NT2/D1 (cell line): ENCODE data around the gene TNFRSF14.

Experiments used
- SUZ12 ChIP-seq: IDR thresholded peaks from 2 replicates; pipeline ENCODE4 v1.6.1; 2011; ENCODE audit not compliant: insufficient read length, insufficient read depth; ENCODE audit errors: extremely low read depth
- YY1 ChIP-seq: IDR thresholded peaks from 2 replicates; pipeline ENCODE4 v1.6.1; 2011; ENCODE audit not compliant: insufficient read length, insufficient read depth
- ZNF274 ChIP-seq: IDR thresholded peaks from 2 replicates; pipeline ENCODE4 v1.6.1; 2011; ENCODE audit warnings: mild to moderate bottlenecking, low read depth, low read length

DNA sequence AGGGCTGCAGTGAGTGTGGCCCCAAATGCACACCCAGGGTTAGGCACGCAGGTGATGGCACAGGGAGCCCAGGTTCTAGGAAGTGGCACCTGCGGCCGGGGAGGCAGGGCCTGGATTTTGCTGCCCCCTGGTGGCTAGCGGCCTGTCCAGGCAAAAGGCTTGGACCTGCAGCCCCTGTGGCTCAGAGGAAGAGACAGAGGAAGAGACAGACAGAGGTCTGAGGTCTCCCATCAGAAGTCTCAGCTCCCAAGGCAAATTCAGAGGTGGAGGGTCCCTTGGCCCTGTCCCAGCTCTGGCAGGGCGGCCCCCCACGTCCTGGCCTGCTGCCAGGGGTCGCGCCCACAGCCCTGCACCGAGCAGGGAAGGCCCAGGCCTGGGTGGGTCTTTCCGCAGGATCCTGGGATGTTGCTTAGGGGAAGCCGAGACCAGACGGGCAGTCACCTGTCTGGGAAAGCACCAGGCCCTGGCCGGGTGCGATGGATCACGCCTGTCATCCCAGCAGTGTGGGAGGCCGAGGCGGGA, 8.0 kb upstream of the TNFRSF14 start:
- TF ChIP-seq YY1 (no peak), ZNF274 (no peak), SUZ12 (no peak)
